ENCODE data around the gene SLC66A1.

SLC66A1 gene

DNA sequence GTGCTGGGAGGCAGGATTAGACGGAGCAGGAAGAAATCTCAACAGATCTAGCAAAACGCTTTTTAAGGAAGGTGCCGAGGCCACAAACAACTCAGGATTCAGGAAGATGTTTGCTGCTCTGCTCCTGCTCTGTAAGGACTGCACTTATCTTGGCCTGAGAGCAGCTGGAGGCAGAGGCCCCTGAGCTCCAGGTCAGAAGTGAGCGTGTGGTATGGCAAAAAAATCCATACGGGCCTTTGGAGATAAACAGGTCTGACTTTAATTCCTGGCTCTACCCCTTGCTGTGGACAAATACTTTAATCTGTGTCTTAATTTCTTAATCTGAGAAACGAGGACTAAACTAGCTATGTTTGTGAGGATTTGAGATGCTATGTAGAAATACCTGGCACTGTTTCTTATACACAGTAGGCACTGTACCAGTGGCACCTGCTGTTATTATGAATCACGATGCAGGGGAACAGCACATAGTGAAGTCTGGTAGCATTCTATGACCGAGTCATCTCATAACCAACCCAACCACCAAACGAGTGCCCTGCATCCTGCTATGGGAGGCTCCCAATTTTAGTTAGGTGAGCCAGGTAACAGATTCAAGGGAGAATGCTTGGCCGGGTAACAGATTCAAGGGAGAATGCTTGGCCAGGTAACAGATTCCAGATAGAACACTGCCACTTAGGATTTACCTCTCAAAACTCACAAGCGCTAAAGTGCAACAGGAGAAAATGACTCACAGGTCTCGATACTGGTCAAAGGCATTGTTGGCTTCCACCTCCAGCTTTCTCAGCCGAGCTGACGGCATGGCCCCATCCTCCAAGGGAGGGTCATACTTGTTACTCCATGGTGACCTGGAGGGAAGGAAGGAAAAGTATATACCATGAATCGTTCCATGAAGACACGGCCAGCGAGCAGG lies 65.9 kb downstream of the SLC66A1 start:
- DNase-seq: no peak

All from right kidney (tissue), 1 donor.